SU-DHL-6 (cell line): ENCODE results near the gene PPIF.

Experiments used
- H2AFZ ChIP-seq: fragments of 200-600 bp; sonication (generic); 2 replicates; pipeline ENCODE4 v1.6.1; 2014; ENCODE audit warnings: low read depth, mild to moderate bottlenecking, moderate library complexity, mixed read lengths, antibody characterized with exemption, low read length; ENCODE audit not compliant: severe bottlenecking
- H3F3A ChIP-seq: fragments of 200-600 bp; shearing (Covaris generic); 2 replicates; pipeline ENCODE4 v1.6.0; 2016; ENCODE audit warnings: antibody characterized with exemption, mild to moderate bottlenecking; ENCODE audit not compliant: insufficient read depth
- H3K27ac ChIP-seq: fragments of 200-600 bp; sonication (generic); 2 replicates; pipeline ENCODE4 v1.5.1; 2016; ENCODE audit warnings: low read depth, mild to moderate bottlenecking, low read length, moderate library complexity, mixed read lengths
- H3K27me3 ChIP-seq: fragments of 200-600 bp; sonication (generic), shearing (Covaris generic); 2 replicates; pipeline ENCODE4 v1.6.0; 2014; ENCODE audit warnings: mild to moderate bottlenecking, low read length
- H3K36me3 ChIP-seq: fragments of 200-600 bp; sonication (generic); 2 replicates; pipeline ENCODE4 v1.6.1; 2014; ENCODE audit warnings: mild to moderate bottlenecking, low read length, mixed read lengths
- H3K4me2 ChIP-seq: fragments of 300-600, 200-600 bp; shearing (Covaris generic), sonication (generic); 2 replicates; pipeline ENCODE4 v1.6.0; 2014; ENCODE audit warnings: low read length, low read depth, mild to moderate bottlenecking; ENCODE audit not compliant: poor library complexity, severe bottlenecking
- H3K4me3 ChIP-seq: fragments of 200-600 bp; sonication (generic); 2 replicates; pipeline ENCODE4 v1.5.1; 2014; ENCODE audit warnings: antibody characterized with exemption, low read length, mild to moderate bottlenecking, mixed read lengths; ENCODE audit not compliant: insufficient read depth, poor library complexity, severe bottlenecking
- H3K79me2 ChIP-seq: fragments of 200-600 bp; sonication (generic); 2 replicates; pipeline ENCODE4 v1.6.1; 2014; ENCODE audit warnings: mild to moderate bottlenecking, low read length, moderate library complexity; ENCODE audit not compliant: insufficient read depth
- H3K9ac ChIP-seq: fragments of 200-600 bp; sonication (generic); 2 replicates; pipeline ENCODE4 v1.7.0; 2014; ENCODE audit warnings: mild to moderate bottlenecking, low read length
- H3K9me2 ChIP-seq: fragments of 200-600 bp; sonication (generic); replicated peaks from 2 replicates; pipeline ENCODE4 v1.6.1; 2014; ENCODE audit warnings: low read length; ENCODE audit not compliant: insufficient read depth
- H3K9me3 ChIP-seq: fragments of 200-600 bp; sonication (generic); 2 replicates; pipeline ENCODE4 v1.6.1; 2014; ENCODE audit warnings: low read length, mixed read lengths; ENCODE audit not compliant: insufficient read depth
- H4K20me1 ChIP-seq: fragments of 200-600 bp; sonication (generic); 2 replicates; pipeline ENCODE4 v1.6.1; 2014; ENCODE audit warnings: low read depth, mild to moderate bottlenecking, antibody characterized with exemption, low read length, moderate library complexity, mixed read lengths
- CTCF ChIP-seq: fragments of 200-600 bp; sonication (generic); IDR thresholded peaks from one replicate; pipeline ENCODE4 v1.5.1; 2017; ENCODE audit warnings: antibody characterized with exemption, mild to moderate bottlenecking, low read length, moderate library complexity; ENCODE audit not compliant: insufficient read depth, poor library complexity, severe bottlenecking
- EZH2phosphoT487 ChIP-seq: fragments of 200-600 bp; sonication (generic), shearing (Covaris generic); conservative IDR thresholded peaks from 2 replicates; pipeline ENCODE4 v1.6.1; 2018; ENCODE audit warnings: mild to moderate bottlenecking, antibody characterized with exemption, low read length, moderate library complexity, mixed read lengths

Gene PPIF

GRCh38 chr10:79393221-79393923 lies 46.1 kb downstream of the PPIF start:
- no peak overlapping the region for H3K9ac ChIP-seq
- no peaks in the 10 kb centered on the region for H4K20me1 ChIP-seq
- no peak overlapping the region for H3K4me3 ChIP-seq
- H2AFZ ChIP-seq, result no peak overlapping the region
- H3K4me2 ChIP-seq, result no peak overlapping the region
- H3K9me2 ChIP-seq, result no peaks in the 10 kb centered on the region
- H3K36me3 ChIP-seq, result no peaks in the 10 kb centered on the region
- H3K27ac ChIP-seq, result no peak overlapping the region
- no peaks in the 10 kb centered on the region for H3K9me3 ChIP-seq
- TF ChIP-seq CTCF (no peak), EZH2phosphoT487 (no peak)
- H3K79me2 ChIP-seq, result no peaks in the 10 kb centered on the region
- no peaks in the 10 kb centered on the region for H3F3A ChIP-seq
- H3K27me3 ChIP-seq, result no peaks in the 10 kb centered on the region

GRCh38 chr10:79393924-79394610 lies 46.8 kb downstream of the PPIF start:
- no peak overlapping the region for H3K9ac ChIP-seq
- H3K79me2 ChIP-seq, result no peaks in the 10 kb centered on the region
- H3K36me3 ChIP-seq, result no peaks in the 10 kb centered on the region
- H3K9me3 ChIP-seq, result no peaks in the 10 kb centered on the region
- no peak overlapping the region for H3K4me2 ChIP-seq
- H3K27ac ChIP-seq, result no peak overlapping the region
- no peak for TF ChIP-seq CTCF
- TF ChIP-seq EZH2phosphoT487, result no peak
- no peaks in the 10 kb centered on the region for H4K20me1 ChIP-seq
- H3K27me3 ChIP-seq, result no peaks in the 10 kb centered on the region
- H3K9me2 ChIP-seq, result no peaks in the 10 kb centered on the region
- no peak overlapping the region for H3K4me3 ChIP-seq
- no peak overlapping the region for H2AFZ ChIP-seq
- no peaks in the 10 kb centered on the region for H3F3A ChIP-seq

- H3K9me2 ChIP-seq, result no peaks in the 10 kb centered on the region
- H3K27me3 ChIP-seq, result no peaks in the 10 kb centered on the region
- no peaks in the 10 kb centered on the region for H3K79me2 ChIP-seq
- no peak overlapping the region for H3K4me3 ChIP-seq
- H3K27ac ChIP-seq, result no peak overlapping the region
- no peaks in the 10 kb centered on the region for H3K9me3 ChIP-seq
- H3K36me3 ChIP-seq, result no peaks in the 10 kb centered on the region
- no peak overlapping the region for H3K4me2 ChIP-seq
- no peak overlapping the region for H2AFZ ChIP-seq
- H4K20me1 ChIP-seq, result no peaks in the 10 kb centered on the region
- no peak for TF ChIP-seq CTCF
- no peak for TF ChIP-seq EZH2phosphoT487
- no peaks in the 10 kb centered on the region for H3F3A ChIP-seq
- no peak overlapping the region for H3K9ac ChIP-seq
These were observed 47.4 kb downstream of the PPIF start for GRCh38 chr10:79394664-79395063.
